Measurements from ENCODE around the gene NSD1. TPM values are rescaled to one million over a fixed set of nuclear protein-coding genes. Genes with fewer than 3 reads are reported as not detected.

NSD1 gene
- total and polyA plus RNA-seq, 9 of the 15 experiments (the other 6 are each of a cell fraction or from before 2014, with no cell fraction given): 3.8 to 51.0 (median 24.7) TPM

DNA sequence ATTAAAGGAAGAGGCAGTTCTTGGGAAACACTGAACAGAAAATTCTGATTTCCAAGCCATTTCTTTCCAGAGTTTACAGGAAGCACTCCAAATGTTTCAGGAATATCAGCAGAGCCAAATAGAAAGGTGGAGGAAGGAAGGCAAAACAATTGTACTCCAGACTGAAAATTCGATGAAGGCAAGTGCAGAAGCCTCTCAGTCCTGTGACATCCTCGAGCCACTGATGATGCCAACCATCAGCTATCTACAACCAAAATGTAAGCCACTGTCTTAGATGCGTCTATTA, 215.7 kb downstream of the NSD1 start:
- BruUV-seq (replicated peaks): no TSS peak
- POLR2A ChIA-PET: interaction anchor here (1.0 kb wide), 1 partner anchor 28 kb away, joined by 3 read pairs; no protein-coding TSS in a partner anchor
- H3K4me2 ChIP-seq (ENCODE audit: insufficient read depth, low read length): peak overlapping the region; percentile 13; the same call in 1 of the 2 replicates
- H3K36me3 ChIP-seq (ENCODE audit: control insufficient read depth, insufficient read depth, low read length): peaks cover 46% of the 10 kb centered on the region
- in situ Hi-C loops (cut with MboI) (no loop called here), intact Hi-C loops (cut with micrococcal nuclease) (no loop called here)
- 44% methylated on average over 3 of the region's 3 CpGs for WGBS (ENCODE audit: insufficient coverage, low coverage, missing lambda C conversion rate)
- no peak overlapping the region for H3K4me3 ChIP-seq
- H3K9me3 ChIP-seq (replicated peaks; ENCODE audit: control insufficient read depth, insufficient read depth, low read depth, low read length): no peaks in the 10 kb centered on the region
- H3K9me1 ChIP-seq (ENCODE audit: control insufficient read depth, insufficient read depth, low read length): no peaks in the 10 kb centered on the region
- FAIRE-seq: no peak
- H3K9ac ChIP-seq (ENCODE audit: insufficient read depth in 1 of 2, low read depth in 2 of 2, low read length in 2 of 2): 0 out of 4 replicates have a peak overlapping the region, but pooled peaks of 1 of the 2 experiments have one; percentile 54
- peaks cover 17 to 24% of the 10 kb centered on the region in 2 experiments; a peak in 4 of 5 replicates for H3K4me1 ChIP-seq (replicated peaks in 1 of 2; ENCODE audit: control insufficient read depth in 2 of 2, insufficient read depth in 2 of 2, low read length in 2 of 2)
- H3K79me2 ChIP-seq (ENCODE audit: control insufficient read depth, insufficient read depth, low read length): peaks cover 65% of the 10 kb centered on the region
- no peaks in the 10 kb centered on the region for H3K27me3 ChIP-seq (ENCODE audit: control insufficient read depth in 2 of 2, insufficient read depth in 2 of 2, low read length in 2 of 2)
- no peak for DNase-seq (ENCODE audit: extremely low read depth in 1 of 4, low spot score in 3 of 4)
- CTCF ChIA-PET (ENCODE audit: low intra/inter-chr PET ratio): no interaction called here
- no peak for ATAC-seq
- H2AFZ ChIP-seq (ENCODE audit: low read depth, low read length): no peak overlapping the region
- no peaks in the 10 kb centered on the region for H4K20me1 ChIP-seq (replicated peaks; ENCODE audit: control insufficient read depth, insufficient read depth, low read length)
- TF ChIP-seq HDAC2 (IDR thresholded peaks at IDR 0.05) (no peak), SNRNP70 (optimal IDR thresholded peaks at IDR 0.05; ENCODE audit: low read depth, low read length) (no peak), PYGO2 (tag; IDR thresholded peaks at IDR 0.05) (no peak), NCOA1 (IDR thresholded peaks at IDR 0.05; ENCODE audit: low read depth) (no peak), ZNF224 (CRISPR knock-in tag; IDR thresholded peaks at IDR 0.05) (no peak), HMGN3 (IDR thresholded peaks at IDR 0.05; ENCODE audit: borderline replicate concordance, extremely low read depth, insufficient read length, low read depth, low read length) (no peak), ZNF764 (CRISPR knock-in tag; IDR thresholded peaks at IDR 0.05; ENCODE audit: low read depth) (no peak), ADNP (tag; IDR thresholded peaks at IDR 0.05) (no peak), FOXJ2 (tag; IDR thresholded peaks at IDR 0.05) (no peak)
- TF ChIP-seq, protein P1, sequence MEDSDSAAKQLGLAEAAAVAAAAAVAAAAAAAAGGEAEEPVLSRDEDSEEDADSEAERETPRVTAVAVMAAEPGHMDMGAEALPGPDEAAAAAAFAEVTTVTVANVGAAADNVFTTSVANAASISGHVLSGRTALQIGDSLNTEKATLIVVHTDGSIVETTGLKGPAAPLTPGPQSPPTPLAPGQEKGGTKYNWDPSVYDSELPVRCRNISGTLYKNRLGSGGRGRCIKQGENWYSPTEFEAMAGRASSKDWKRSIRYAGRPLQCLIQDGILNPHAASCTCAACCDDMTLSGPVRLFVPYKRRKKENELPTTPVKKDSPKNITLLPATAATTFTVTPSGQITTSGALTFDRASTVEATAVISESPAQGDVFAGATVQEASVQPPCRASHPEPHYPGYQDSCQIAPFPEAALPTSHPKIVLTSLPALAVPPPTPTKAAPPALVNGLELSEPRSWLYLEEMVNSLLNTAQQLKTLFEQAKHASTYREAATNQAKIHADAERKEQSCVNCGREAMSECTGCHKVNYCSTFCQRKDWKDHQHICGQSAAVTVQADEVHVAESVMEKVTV (CRISPR knock-in tag; IDR thresholded peaks at IDR 0.05): no peak
- TF ChIP-seq, protein P2, sequence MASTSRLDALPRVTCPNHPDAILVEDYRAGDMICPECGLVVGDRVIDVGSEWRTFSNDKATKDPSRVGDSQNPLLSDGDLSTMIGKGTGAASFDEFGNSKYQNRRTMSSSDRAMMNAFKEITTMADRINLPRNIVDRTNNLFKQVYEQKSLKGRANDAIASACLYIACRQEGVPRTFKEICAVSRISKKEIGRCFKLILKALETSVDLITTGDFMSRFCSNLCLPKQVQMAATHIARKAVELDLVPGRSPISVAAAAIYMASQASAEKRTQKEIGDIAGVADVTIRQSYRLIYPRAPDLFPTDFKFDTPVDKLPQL (IDR thresholded peaks at IDR 0.05; ENCODE audit: extremely low read depth, insufficient read length): no peak
- no peak overlapping the region for H3K27ac ChIP-seq (ENCODE audit: extremely low read depth, low read depth, low read length)

Measured in K562 (cell line).